ENCODE data around the gene ZNF525. TPM values are rescaled to one million over a fixed set of nuclear protein-coding genes. Genes with fewer than 3 reads are reported as not detected.
"Not testable (repeated sequence)": the region's sequence is repeated elsewhere in the genome, so short reads cannot be mapped to it uniquely, and the experiment has no call there.

The ZNF525 gene
- 6.6 TPM for total RNA-seq

DNA sequence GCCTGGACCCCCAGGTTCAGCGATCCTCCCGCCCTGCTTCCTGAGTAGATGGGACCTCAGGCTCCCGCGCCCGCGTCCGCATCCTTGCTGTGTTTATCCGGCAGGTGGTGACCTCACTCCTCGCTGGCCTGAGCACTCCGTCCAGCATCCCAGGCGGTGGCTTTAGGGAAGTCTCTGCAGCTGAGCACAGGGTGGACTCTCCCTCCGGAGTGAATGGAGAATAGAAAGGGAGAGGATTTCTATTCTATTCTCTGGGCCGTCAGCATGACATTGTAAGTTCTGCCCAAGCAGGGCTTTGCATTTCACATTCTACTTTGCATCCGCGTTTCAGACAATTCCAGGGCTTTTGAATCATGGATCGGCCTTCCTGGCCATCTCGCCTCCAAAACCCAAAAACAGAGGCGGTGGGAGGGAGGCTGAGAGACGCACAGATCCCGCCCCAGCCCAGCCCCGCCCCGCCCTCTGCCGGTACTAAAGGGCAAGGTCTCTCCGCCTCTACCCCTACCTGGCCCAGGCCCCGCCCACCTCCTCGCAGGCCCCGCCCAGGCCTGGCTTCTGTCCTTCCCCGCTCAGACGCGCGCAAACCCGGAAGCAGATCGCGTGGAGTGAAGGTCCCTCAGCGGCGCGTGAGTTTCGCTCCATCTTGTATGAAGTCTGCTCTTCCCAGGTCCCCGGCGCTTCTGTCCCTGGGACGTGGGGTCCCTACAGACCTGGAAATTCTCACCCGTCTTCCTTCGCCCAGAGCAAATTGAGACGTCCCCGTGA lies at the start of gene ZNF525:
Gene ZNF525 (plus strand): TSS at position 572 of the 765 bp plus-strand sequence. CDS start 6,577 bp downstream, outside the sequence.
- peak; percentile 100 for ATAC-seq

DNA sequence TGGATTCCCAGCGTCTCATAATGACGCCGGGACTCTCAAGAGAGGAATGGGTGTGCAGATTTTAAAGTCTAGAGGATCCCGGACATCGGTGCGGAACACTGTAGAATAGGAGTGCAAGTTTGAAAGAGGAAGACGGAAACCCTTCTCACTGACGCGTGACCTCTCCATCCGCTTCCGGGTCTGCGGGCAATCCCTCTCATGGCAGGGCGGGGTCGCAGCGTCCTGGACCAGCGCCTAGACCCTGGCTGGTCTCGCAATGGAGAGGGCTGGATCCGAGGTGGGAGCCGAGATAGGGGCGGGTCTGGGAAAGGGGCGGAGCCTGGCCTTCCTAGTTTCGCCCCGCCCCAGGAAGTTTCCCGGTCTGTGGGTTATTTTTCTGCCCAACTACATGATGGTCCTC lies 36.5 kb upstream of the ZNF525 start:
- ATAC-seq, result no peak

DNA sequence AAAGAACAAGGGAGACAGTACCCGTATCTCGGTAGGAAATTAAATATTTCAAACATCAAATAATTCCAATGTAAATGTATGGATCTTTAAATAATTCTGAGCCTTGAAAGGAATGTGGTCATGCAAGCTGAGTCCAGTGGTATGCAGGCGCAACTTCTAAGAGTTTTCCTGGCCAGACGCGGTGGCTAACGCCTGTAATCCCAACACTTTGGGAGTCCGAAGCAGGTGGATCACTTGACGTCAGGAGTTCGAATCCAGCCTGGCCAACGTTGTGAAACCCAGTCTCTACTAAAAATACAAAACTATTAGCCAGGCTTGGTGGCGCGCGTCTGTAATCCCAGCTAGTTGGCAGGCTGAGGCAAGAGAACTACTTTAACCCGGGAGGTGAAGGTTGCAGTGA lies 33.0 kb upstream of the ZNF525 start:
- no peak for ATAC-seq

DNA sequence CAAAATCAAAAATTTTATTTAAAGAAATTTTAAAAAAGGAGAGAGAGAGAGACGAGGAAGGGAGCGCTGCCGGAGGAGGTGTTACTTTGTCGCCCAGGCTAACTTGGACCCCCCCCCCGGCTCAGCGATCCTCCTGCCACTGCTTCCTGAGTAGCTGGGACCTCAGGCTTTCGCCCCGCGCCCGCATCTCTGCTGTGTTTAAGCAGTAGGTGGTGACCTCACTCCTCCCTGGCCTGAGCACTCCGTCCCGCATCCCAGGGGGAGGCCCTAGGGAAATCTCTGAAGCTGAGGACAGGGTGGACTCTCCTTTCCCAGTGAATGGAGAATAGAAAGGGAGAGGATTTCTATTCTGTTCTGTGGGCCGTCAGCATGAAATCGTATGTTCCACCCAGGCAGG lies 32.4 kb upstream of the ZNF525 start:
- ATAC-seq, result peak; percentile 4

DNA sequence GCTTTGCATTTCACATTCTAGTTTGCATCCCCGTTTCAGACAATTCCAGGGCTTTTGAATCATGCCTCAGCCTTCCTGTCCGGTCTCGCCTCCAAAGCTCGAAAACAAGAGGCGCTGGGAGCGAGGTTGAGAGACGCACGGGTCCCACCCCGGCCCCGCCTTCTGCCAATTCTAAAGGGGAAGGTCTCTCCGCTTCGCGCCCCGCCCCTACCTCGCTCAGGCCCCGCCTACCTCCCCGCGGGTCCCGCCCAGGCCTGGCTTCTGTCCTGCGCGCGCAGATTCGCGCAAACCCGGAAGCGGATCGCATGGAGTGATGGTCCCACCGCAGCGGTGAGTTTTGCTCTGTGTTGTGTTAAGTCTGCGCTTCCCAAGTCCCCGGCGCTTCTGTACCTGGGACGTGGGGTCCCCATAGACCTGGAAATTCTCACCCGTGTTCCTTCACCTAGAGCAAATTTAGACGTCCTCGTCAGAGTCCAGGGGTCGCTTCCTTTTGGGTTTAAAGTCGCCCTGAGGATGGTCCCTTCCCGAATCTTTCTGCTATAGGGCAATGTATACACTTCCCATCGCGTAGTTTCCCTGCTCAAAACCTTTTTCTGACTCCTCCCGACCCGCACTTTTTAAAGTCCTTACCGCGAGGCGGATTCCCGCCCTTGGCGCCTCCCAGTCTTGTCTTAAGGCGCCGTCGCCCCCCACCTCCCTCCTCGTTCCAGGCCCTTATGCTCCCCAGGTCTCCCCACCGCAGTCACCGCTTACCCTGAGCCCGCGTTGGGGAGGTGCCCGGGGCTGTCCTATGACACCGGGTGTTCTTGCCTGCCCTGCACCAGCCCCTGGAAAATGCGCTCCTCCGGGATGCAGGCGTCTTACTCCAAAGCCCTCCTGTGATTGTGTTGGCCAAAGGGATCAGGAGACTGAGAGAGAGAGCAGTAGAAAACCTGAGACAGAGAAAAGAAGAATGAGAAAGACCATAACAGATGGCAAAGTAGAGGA lies 31.7 kb upstream of the ZNF525 start, which contains the start of gene ZNF845:
Gene ZNF845 (plus strand): TSS at position 287 of the 987 bp plus-strand sequence. CDS start 7,559 bp downstream, outside the sequence.
- peak; percentile 100 for ATAC-seq

DNA sequence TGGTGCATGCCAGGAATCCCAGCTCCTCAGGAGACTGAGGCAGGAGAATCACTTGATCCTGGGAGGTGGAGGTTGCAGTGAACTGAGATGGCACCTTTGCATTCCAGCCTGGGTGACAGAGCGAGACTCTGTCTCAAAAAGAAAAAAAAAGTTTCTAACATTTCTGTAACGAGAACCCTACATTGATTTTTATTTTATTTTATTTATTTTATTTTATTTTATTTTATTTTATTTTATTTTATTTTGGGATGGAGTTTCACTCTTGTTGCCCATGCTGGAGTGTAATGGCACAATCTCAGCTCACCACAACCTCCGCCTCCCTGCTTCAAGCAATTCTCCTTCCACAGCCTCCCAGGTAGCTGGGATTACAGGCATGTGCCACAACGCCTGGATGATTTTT lies 21.1 kb upstream of the ZNF525 start:
- not testable (repeated sequence) for ATAC-seq

DNA sequence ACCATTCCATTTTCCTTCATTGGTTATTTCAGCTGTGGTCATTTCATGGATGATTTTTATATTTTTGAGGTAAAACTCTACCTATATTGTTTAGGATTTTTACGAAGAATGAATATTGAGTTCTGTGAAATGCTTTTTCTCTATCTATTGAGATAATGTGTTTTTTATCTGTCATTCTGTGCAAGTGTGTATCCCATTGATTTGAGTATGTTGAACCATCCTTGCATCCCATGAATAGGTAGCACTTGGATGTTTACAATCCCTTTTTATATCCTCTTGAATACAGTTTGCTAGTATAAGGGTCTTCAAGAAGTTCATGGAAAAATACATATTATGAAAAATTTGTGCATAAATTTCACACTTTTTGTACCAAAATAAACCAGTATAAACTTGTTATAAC lies 9.8 kb upstream of the ZNF525 start:
- ATAC-seq, result no peak

DNA sequence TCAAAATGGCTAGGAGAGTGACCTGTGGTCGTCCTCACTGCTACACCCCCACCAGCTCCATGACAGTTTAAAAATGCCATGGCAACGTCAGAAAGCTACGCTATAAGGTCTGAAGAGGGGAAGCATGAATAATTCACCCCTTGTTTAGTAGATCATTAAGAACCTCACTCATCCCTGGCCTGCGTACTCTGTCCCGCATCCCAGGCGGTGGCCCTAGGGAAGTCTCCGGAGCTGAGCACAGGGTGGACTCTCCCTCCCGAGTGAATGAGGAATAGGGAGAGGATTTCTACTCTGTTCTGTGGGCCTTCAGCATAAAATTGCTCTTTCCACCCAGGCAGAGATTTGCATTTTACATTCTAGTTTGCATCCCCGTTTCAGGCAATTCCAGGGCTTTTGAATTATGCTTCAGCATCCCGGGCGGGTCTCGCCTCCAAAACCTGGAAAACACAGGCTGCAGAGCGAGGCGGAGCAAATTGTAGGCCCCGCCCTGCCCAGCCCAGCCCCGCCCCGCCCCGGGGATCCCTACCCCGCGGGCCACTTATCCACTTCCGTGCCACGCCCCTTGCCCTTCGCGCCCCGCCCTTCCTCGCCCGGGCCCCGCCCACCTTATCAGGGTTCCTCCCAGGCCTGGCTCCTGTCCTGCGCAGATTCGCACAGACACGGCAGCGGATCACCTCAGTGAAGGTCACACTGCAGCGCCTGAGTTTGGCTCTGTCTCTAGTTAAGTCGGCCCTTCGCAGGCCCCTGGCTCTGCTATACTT lies 7.5 kb upstream of the ZNF525 start:
- no peak for ATAC-seq

DNA sequence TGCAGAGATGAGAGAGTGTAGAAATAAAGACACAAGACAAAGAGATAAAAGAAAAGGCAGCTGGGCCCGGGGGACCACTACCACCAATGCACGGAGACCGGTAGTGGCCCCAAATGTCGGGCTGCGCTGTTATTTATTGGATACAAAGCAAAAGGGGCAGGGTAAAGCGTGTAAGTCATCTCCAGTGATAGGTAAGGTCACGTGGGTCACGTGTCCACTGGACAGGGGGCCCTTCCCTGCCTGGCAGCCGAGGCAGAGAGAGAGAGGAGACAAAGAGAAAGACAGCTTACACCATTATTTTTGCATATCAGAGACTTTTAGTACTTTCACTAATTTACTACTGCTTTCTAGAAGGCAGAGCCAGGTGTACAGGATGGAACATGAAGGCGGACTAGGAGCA lies 5.4 kb upstream of the ZNF525 start:
- ATAC-seq, result not testable (repeated sequence)

DNA sequence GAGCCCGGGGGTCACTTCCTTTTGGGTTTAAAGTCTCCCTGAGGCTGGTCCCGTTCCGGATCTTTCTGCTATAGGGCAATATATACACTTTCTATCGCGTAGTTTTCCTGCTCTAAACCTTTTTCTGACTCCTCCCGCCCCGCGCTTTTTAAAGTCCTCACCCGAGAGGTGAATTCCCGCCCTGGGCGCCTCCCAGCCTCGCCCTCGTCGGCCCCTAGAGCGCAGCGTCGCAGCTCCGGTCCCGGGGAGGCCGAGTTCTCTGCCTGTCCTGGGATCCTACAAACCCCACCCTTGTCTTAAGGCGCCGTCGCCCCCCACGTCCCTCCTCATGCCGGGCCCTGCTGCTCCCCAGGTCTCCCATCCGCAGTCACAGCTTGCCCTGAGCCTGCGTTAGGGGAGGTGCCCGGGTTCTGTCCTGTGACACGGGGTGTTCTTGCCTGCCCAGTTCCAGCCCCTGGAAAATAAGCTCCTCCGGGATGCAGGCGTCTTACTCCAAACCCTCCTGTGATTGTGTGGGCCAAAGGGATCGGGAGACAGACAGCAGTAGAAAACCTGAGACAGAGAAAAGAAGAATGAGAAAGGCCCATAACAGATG lies 491 bp downstream of the ZNF525 start:
- ATAC-seq, result peak; percentile 47

DNA sequence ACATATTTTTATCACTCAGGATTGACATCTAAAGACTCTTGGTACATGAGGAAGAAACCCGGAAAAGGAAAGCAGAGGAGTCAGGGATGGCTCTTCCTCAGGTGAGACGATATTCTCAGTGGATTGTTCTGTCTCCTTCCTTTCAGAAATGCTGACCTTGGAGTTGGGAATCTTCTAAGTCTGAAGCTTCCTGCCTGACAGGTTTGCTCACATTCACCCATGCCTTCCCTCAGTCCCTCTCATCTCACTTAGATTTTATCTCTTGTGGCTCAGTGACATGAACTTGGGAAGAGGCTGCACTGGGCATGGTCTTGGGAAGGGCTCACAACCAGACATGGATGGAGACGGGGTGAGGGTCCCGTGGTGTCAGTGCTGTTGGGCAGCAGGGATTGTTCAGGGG lies 6.7 kb downstream of the ZNF525 start:
- no peak for ATAC-seq

DNA sequence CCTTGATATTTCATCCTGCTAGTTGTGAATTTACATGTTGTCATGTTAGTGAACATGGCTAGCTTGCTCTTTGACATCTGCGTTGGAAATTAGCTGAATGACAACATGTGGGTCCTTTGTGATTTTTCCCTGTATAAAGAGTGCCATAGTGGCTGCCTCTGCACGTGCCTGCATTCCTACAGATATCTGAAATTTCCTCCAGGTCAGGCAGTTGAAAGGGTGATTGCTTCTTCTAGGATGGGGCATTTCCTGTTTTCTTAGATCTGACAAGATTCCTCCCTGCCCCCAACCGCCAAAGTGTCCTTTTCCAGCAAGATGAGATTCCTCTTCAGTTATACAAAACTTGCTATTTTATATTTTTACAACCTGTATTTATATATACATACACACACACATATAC lies 8.8 kb downstream of the ZNF525 start:
- ATAC-seq, result no peak

DNA sequence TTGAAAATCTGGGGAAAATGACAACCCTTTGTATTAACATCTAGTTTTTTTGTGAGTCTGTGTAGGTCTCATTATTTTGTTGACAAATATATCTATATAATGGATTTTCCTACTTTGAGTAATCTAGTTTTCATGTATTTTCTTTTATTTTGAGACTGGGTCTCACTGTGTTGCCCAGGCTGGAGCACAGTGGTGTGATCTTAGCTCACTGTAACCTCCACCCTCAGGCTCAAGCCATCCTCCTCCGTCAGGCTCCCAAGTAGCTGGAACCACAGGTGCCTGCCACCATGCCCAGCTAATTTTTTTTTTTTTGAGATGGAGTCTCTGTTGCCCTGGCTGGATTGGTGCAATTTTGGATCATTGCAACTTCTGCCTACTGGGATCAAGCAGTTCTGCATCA lies 9.2 kb downstream of the ZNF525 start:
- no peak for ATAC-seq

DNA sequence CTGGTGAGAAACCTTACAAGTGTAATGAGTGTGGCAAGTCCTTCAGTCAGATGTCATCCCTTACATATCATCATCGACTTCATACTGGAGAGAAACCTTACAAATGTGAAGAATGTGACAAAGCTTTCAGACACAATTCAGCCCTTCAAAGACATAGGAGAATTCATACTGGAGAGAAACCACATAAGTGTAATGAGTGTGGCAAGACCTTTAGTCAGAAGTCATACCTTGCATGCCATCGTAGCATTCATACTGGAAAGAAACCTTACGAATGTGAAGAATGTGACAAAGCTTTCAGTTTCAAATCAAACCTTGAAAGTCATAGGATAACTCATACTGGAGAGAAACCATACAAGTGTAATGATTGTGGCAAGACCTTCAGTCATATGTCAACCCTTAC lies 15.9 kb downstream of the ZNF525 start:
- no peak for ATAC-seq

DNA sequence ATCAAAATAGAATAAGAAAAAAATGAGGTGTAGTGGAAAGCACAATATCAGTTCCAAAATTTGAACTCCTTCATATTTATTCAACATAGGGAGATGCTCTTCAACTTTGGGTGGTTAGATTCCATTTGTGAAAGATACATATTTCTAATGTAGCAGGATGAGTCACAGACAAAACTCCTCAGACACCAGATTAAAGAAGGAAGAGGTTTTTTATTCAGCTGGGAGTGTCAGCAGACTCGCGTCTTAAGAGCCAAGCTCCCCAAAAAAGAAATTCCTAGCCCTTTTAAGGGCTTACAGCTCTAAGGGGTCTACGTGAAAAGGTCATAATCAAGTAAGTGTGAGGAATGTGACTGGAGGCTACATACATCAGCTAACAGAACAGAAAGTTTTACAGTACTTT lies 22.7 kb downstream of the ZNF525 start:
- ATAC-seq, result no peak

DNA sequence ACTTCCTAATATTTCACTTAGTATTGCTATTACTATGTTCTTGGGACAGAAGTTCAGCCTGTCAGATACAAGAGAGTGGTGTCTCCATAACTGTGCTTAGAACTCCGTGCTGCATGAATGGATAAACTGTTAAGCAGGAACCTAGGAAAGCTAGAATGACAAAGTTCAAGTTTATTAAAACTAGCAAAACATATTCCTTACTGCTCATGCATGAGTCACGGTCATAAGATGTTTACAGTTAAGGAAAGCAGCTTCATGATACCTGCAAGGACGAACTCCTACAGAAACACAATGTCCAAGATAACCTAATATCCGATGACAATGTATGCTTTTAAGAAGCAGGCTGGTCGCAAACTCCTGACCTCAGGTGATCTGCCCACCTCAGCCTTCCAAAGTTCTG lies 23.4 kb downstream of the ZNF525 start:
- no peak for ATAC-seq

DNA sequence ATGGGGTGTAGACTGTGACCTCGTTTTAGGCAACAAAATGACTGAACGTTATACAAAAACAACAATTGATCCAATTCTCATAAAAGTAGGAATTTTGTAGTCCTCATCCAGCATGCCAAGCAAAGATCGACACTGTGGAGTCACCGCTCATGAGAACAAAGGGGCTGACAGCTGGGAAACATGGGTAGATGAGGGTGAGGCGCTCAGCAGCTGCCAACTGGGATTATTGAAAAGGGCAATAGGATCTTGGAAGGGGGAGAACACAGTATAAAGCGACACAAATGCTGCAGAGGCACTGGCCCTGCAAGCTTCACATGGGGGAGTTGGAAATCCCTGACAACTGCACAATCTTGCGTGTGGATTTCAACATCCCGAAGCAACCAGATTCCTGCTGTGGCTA lies 24.1 kb downstream of the ZNF525 start:
- no peak for ATAC-seq

DNA sequence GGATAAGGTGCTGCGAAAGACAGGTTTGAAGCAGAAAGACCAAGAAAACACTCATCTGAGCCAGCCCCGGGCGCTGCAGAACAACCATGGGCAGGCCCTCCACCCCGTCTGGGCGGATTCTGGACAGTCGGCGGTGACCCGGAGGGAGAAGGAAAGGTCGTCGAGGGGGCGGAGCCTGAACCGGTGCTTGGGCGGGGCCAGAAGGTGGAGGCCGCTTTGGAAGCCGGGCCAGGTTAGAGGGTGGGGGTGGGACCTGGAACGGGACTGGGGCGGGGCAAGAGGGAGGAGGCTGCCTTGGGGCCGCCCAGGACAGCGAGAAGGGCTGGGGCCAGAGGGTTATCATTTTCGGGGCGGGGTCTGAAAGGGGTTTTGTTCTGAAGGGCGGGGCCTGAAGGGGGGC lies 24.5 kb downstream of the ZNF525 start:
- no peak for ATAC-seq

DNA sequence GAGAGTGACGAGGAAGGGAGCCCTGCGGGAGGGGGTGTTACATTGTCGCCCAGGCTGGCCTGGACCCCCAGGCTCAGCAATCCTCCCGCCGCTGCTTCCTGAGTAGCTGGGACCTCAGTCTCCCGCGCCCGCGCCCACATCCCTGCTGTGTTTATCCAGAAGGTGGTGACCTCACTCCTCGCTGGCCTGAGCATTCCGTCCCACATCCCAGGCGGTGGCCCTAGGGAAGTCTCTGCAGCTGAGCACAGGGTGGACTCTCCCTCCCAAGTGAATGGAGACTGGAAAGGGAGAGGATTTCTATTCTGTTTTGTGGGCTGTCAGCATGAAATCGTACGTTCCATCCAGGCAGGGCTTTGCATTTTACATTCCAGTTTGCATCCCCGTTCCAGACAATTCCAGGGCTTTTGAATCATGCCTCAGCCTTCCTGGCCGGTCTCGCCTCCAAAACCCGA lies 29.0 kb downstream of the ZNF525 start:
- no peak for ATAC-seq

DNA sequence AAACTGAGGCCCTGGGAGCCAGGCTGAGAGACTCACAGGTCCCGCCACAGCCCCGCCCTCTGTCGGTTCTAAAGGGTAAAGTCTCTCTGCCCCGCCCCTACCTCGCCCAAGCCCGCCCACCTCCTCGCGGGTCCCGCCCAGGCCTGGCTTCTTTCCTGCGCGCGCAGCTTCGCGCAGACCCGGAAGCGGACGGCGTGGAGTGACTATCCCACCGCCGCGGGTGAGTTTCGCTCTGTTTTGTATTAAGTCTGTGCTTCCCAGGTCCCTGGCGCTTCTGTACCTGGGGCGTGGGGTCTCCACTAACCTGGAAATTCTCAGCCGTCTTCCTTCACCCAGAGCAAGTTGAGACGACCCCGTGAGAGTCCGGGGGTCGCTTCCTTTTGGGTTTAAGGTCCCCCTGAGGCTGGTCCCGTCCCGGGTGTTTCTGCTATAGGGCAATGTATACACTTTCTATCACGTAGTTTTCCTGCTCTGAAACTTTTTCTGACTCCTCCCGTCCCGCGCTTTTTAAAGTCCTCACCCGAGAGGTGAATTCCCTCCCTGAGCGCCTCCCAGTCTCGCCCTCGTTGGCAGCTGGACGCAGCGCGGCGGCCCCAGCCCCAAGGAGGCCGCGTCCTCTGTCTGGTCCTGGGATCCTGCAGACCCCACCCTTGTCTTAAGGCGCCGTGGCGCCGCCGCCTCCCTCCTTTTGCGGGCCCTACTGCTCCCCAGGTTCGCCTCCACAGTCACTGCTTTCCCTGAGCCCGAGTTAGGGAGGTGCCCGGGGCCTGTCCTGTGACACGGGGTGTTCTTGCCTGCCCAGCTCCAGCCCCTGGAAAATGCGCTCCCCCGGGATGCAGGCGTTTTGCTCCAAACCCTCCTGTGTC lies 29.7 kb downstream of the ZNF525 start, which contains the start of gene ZNF765:
Gene ZNF765 (plus strand): TSS at position 176 of the 866 bp plus-strand sequence. CDS start 2,867 bp downstream, outside the sequence.
- peak; percentile 100 for ATAC-seq
